OCI-LY1 (cell line): Measurements from ENCODE around the gene POGLUT3.

ENCODE experiments used
- H2AFZ ChIP-seq: fragments of 200-600 bp; sonication (generic), shearing (Covaris generic); 2 replicates; pipeline ENCODE4 v1.6.0; 2014; ENCODE audit warnings: antibody characterized with exemption, mild to moderate bottlenecking, low read length
- H3F3A ChIP-seq: fragments of 200-600 bp; sonication (generic), shearing (Covaris generic); 2 replicates; pipeline ENCODE4 v1.6.0; 2014; ENCODE audit warnings: mild to moderate bottlenecking, antibody characterized with exemption, low read length, moderate library complexity; ENCODE audit not compliant: insufficient read depth
- H3K27ac ChIP-seq: fragments of 200-600 bp; sonication (generic); 2 replicates; pipeline ENCODE4 v1.5.1; 2014; ENCODE audit warnings: low read length, mixed run types, mild to moderate bottlenecking, low read depth; ENCODE audit not compliant: poor library complexity, severe bottlenecking
- H3K27me3 ChIP-seq: fragments of 200-600 bp; sonication (generic); 2 replicates; pipeline ENCODE4 v1.6.0; 2014; ENCODE audit warnings: antibody characterized with exemption, mild to moderate bottlenecking, low read length, moderate library complexity; ENCODE audit not compliant: insufficient read depth
- H3K36me3 ChIP-seq: fragments of 200-600 bp; sonication (generic); 2 replicates; pipeline ENCODE4 v1.6.1; 2014; ENCODE audit warnings: mild to moderate bottlenecking, antibody characterized with exemption, low read length, moderate library complexity, mixed read lengths; ENCODE audit not compliant: insufficient read depth
- H3K4me1 ChIP-seq: fragments of 200-600 bp; sonication (generic); 2 replicates; pipeline ENCODE4 v1.5.1; 2014; ENCODE audit warnings: mild to moderate bottlenecking, low read length, moderate library complexity; ENCODE audit not compliant: insufficient read depth, severe bottlenecking
- H3K4me2 ChIP-seq: fragments of 200-600 bp; sonication (generic), shearing (Covaris generic); 2 replicates; pipeline ENCODE4 v1.6.1; 2014; ENCODE audit warnings: low read length
- H3K4me3 ChIP-seq: fragments of 200-600 bp; sonication (generic); 2 replicates; pipeline ENCODE4 v1.5.1; 2014; ENCODE audit warnings: low read length, low read depth, mild to moderate bottlenecking, mixed read lengths; ENCODE audit not compliant: poor library complexity, severe bottlenecking
- H3K79me2 ChIP-seq: fragments of 200-600 bp; shearing (Covaris generic); 2 replicates; pipeline ENCODE4 v1.6.1; 2016; ENCODE audit warnings: mixed run types, low read length, mixed read lengths; ENCODE audit not compliant: insufficient read depth
- H3K9ac ChIP-seq: fragments of 200-600 bp; sonication (generic), shearing (Covaris generic); 2 replicates; pipeline ENCODE4 v1.6.1; 2014; ENCODE audit warnings: mild to moderate bottlenecking, low read length, mixed read lengths
- H3K9me2 ChIP-seq: fragments of 200-600 bp; sonication (generic), shearing (Covaris generic); 2 replicates; pipeline ENCODE4 v1.6.1; 2014; ENCODE audit warnings: low read depth, mild to moderate bottlenecking, low read length, mixed read lengths
- H3K9me3 ChIP-seq: fragments of 200-600 bp; shearing (Covaris generic); 2 replicates; pipeline ENCODE4 v1.6.1; 2014; ENCODE audit warnings: low read length, mixed read lengths
- H4K20me1 ChIP-seq: fragments of 200-600 bp; sonication (generic), shearing (Covaris generic); 2 replicates; pipeline ENCODE4 v1.6.0; 2016; ENCODE audit warnings: mild to moderate bottlenecking, low read length; ENCODE audit not compliant: insufficient read depth
- EZH2 ChIP-seq: fragments of 200-600 bp; sonication (generic), shearing (Covaris generic); IDR thresholded peaks from 2 replicates; pipeline ENCODE4 v1.8.0; 2017; ENCODE audit warnings: borderline replicate concordance, mixed run types, mild to moderate bottlenecking, antibody characterized with exemption, low read length, moderate library complexity, mixed read lengths
- TF ChIP-seq, protein P1 (sequence below): fragments of 200-600 bp; sonication (generic), shearing (Covaris generic); IDR thresholded peaks from 2 replicates; pipeline ENCODE4 v1.5.1; 2017; ENCODE audit warnings: mild to moderate bottlenecking, antibody characterized with exemption, low read length, moderate library complexity, mixed read lengths

Gene POGLUT3

DNA sequence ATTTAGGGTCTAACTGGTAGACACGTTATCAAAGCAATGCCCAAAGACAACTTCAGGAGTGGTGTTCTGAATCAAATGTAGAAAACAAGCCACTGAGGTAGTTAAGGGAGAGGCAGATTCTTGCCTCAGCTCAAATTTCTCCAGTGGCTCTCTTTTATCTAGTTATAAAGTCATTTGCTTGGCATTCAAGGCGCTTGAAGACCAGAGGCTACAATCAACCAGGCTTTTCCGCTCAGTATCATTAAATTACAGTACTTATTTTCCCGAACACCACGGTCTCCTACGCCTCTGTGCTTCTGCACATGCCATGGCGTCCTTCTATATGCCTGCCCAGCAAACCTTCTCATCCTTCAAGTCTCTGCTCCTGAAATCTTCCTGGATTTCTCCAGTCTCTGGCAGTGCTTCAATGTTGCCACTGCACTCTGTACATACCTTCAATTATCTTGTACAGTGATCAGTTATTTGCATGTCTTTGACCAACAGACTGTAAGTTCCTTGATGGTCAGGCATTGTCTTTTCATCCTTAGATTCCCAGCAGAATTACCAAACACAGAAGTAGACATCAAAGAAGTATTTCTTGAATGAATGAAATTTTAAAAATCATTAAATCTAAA is 1.4 kb downstream of the POGLUT3 start:
- Histone ChIP-seq H3K4me2 (no peak overlapping the region), H3K9me3 (no peaks in the 10 kb centered on the region), H3K27ac (no peak overlapping the region), H3K27me3 (peaks cover 9% of the 10 kb centered on the region; the same call in 1 of the 2 replicates), H3K4me1 (peaks cover 11% of the 10 kb centered on the region), H3F3A (no peaks in the 10 kb centered on the region), H4K20me1 (no peaks in the 10 kb centered on the region), H3K4me3 (no peak overlapping the region), H2AFZ (no peak overlapping the region), H3K36me3 (no peaks in the 10 kb centered on the region), H3K79me2 (no peaks in the 10 kb centered on the region), H3K9ac (no peak overlapping the region), H3K9me2 (no peaks in the 10 kb centered on the region)
- TF ChIP-seq, protein P1, sequence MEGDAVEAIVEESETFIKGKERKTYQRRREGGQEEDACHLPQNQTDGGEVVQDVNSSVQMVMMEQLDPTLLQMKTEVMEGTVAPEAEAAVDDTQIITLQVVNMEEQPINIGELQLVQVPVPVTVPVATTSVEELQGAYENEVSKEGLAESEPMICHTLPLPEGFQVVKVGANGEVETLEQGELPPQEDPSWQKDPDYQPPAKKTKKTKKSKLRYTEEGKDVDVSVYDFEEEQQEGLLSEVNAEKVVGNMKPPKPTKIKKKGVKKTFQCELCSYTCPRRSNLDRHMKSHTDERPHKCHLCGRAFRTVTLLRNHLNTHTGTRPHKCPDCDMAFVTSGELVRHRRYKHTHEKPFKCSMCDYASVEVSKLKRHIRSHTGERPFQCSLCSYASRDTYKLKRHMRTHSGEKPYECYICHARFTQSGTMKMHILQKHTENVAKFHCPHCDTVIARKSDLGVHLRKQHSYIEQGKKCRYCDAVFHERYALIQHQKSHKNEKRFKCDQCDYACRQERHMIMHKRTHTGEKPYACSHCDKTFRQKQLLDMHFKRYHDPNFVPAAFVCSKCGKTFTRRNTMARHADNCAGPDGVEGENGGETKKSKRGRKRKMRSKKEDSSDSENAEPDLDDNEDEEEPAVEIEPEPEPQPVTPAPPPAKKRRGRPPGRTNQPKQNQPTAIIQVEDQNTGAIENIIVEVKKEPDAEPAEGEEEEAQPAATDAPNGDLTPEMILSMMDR = no peak
- no peak for TF ChIP-seq EZH2

DNA sequence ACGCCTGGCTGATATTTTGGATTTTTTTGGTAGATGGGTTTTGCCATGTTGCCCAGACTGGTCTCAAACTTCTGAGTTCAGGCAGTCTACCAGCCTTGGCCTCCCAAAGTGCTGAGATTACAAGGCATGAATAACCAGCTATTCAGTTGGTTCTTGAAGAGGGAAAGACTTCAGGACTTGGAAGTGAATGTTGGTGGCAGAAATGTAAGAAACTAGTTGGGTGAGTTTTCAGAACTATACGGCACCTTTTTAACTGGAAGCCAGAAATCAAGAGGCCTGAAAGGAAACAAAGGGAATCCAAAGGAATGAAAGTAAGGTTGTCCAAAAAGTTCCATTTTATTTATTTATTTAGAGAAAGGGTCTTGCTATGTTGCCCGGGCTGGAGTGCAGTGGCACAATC is 2.9 kb downstream of the POGLUT3 start:
- Histone ChIP-seq H3K36me3 (no peaks in the 10 kb centered on the region), H3K4me1 (peaks cover 11% of the 10 kb centered on the region), H3F3A (no peaks in the 10 kb centered on the region), H3K27me3 (peaks cover 9% of the 10 kb centered on the region; the same call in 1 of the 2 replicates), H3K27ac (no peak overlapping the region), H3K4me2 (no peak overlapping the region), H3K4me3 (no peak overlapping the region), H2AFZ (no peak overlapping the region), H3K79me2 (no peaks in the 10 kb centered on the region), H4K20me1 (no peaks in the 10 kb centered on the region), H3K9ac (no peak overlapping the region), H3K9me3 (no peaks in the 10 kb centered on the region), H3K9me2 (no peaks in the 10 kb centered on the region)
- TF ChIP-seq, protein P1 = no peak
- TF ChIP-seq EZH2 = no peak

DNA sequence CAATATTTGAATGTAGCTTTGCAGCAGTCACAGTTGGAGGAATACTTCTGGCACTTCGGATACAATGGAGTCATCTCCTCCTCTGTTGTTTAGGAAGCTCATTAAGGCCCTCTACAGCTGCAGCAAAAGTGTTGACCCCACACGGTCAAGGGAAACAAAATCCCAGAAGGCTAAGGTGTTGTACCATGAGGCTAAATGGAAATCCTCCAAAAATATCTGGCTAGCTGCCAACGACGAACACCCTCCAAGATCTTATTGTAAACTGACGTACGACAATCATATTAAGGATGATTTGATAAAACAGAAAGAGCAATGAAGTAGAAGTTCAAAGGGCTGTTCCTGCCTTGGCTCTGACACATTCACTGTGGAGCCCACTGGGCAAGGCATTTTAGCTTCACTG is 4.0 kb downstream of the POGLUT3 start:
- Histone ChIP-seq H3K36me3 (no peaks in the 10 kb centered on the region), H4K20me1 (no peaks in the 10 kb centered on the region), H3K4me3 (no peak overlapping the region), H3K9me2 (no peaks in the 10 kb centered on the region), H3K27me3 (peaks cover 9% of the 10 kb centered on the region; the same call in 1 of the 2 replicates), H3K4me2 (no peak overlapping the region), H3K27ac (no peak overlapping the region), H3K9ac (no peak overlapping the region), H3K4me1 (peaks cover 11% of the 10 kb centered on the region), H3F3A (no peaks in the 10 kb centered on the region), H3K79me2 (no peaks in the 10 kb centered on the region), H3K9me3 (no peaks in the 10 kb centered on the region), H2AFZ (no peak overlapping the region)
- TF ChIP-seq, protein P1 = no peak
- no peak for TF ChIP-seq EZH2
